T-helper 1 cell treated with Interleukin-12 subunit alpha and Interleukin-12 subunit beta and Interleukin-4 antibody, amounts not matched to agents 30 ng/mL and 1 ng/mL, for 36 hours (primary cell): ENCODE results near the gene GMCL1. TPM values are rescaled to one million over a fixed set of nuclear protein-coding genes. Genes with fewer than 3 reads are reported as not detected.

ENCODE experiments used
- intact Hi-C: fragments of 100-400 bp; cut with micrococcal nuclease; formaldehyde crosslinking; loops from one replicate; pipeline ENCODE4 v1.15.1; 2024
- total RNA-seq: library from RNA; stranded (reverse); gene quantifications from 2 replicates; pipeline ENCODE4 v1.2.3, GENCODE V29; 2022

The GMCL1 gene
- total RNA-seq, 1 donor from 2014 or later: 30.4 TPM

GRCh38 chr2:69847068-69847828 is 17.8 kb downstream of the GMCL1 start:
- intact Hi-C loops: no loop called here

GRCh38 chr2:69848186-69848790 is 18.8 kb downstream of the GMCL1 start:
- intact Hi-C loops: no loop called here

- intact Hi-C loops: no loop called here
Measured at GRCh38 chr2:69858261-69858660, 28.8 kb downstream of the GMCL1 start.

- intact Hi-C loops: no loop called here
Measured at GRCh38 chr2:69863298-69863697, 33.8 kb downstream of the GMCL1 start.

GRCh38 chr2:69888451-69888850 is 59.0 kb downstream of the GMCL1 start:
- intact Hi-C loops: no loop called here

GRCh38 chr2:69889302-69889701 is 59.8 kb downstream of the GMCL1 start:
- intact Hi-C loops: no loop called here

- intact Hi-C loops: loop anchor here (5.0 kb wide), 1 partner anchor 149 kb away; the partner anchor contains the start of gene ANXA4
Measured at GRCh38 chr2:69890881-69891280, 61.4 kb downstream of the GMCL1 start.

GRCh38 chr2:69892838-69893424 is 63.5 kb downstream of the GMCL1 start:
- intact Hi-C loops: loop anchor here (1.0 to 5.0 kb wide), 7 partner anchors 9 to 400 kb away; partner anchors contain the start of genes ANXA4, C2orf42, GMCL1 and SNRPG

GRCh38 chr2:69893684-69894551 is 64.5 kb downstream of the GMCL1 start, which contains the start of gene SNRNP27:
SNRNP27 (plus strand) TSS chr2:69893956; CDS start chr2:69893985, 29 bp downstream.
- intact Hi-C loops: loop anchor here (1.0 to 5.0 kb wide), 7 partner anchors 8 to 399 kb away; partner anchors contain the start of genes ANXA4, C2orf42, GMCL1 and SNRPG

GRCh38 chr2:69894737-69895136 is 65.3 kb downstream of the GMCL1 start:
- intact Hi-C loops: loop anchor here (5.0 kb wide), 1 partner anchor 152 kb away; the partner anchor contains the start of gene ANXA4

- intact Hi-C loops: loop anchor here (1.0 to 2.0 kb wide), 2 partner anchors 9 to 178 kb away; partner anchors contain the start of gene SNRNP27
Measured at GRCh38 chr2:69902213-69902922, 72.9 kb downstream of the GMCL1 start.

- intact Hi-C loops: no loop called here
Measured at GRCh38 chr2:69907216-69907615, 77.8 kb downstream of the GMCL1 start.

- intact Hi-C loops: loop anchor here (1.0 to 5.0 kb wide), 2 partner anchors 230 to 270 kb away; partner anchors contain the start of gene AAK1
Measured at GRCh38 chr2:69911985-69912563, 82.6 kb downstream of the GMCL1 start.

- intact Hi-C loops: loop anchor here (1.0 to 5.0 kb wide), 12 partner anchors 21 to 388 kb away; partner anchors contain the start of genes AAK1, C2orf42, FAM136A and GMCL1
Measured at GRCh38 chr2:69914164-69914949, 84.9 kb downstream of the GMCL1 start.

- intact Hi-C loops: loop anchor here (1.0 to 5.0 kb wide), 12 partner anchors 22 to 387 kb away; partner anchors contain the start of genes AAK1, C2orf42, FAM136A and GMCL1
Measured at GRCh38 chr2:69914950-69915945, 85.8 kb downstream of the GMCL1 start, which contains the start of gene MXD1. MXD1 (plus strand) TSS chr2:69915109; CDS start chr2:69915331, 222 bp downstream.

- intact Hi-C loops: no loop called here
Measured at GRCh38 chr2:69916106-69916505, 86.6 kb downstream of the GMCL1 start.

GRCh38 chr2:69917852-69918251 is 88.4 kb downstream of the GMCL1 start:
- intact Hi-C loops: loop anchor here (1.0 kb wide), 1 partner anchor 13 kb away; no protein-coding TSS in a partner anchor
